Measurements from ENCODE around the gene ZBTB7C. TPM values are rescaled to one million over a fixed set of nuclear protein-coding genes. Genes with fewer than 3 reads are reported as not detected.

ZBTB7C gene
- total RNA-seq, 1 experiment from 2014 or later = 0.32 TPM

- Histone ChIP-seq H3K9me3 (ENCODE audit: low read depth, low read length, poor library complexity, severe bottlenecking) (no peaks in the 10 kb centered on the region), H3K4me3 (ENCODE audit: low read depth, low read length, poor library complexity, severe bottlenecking) (peak overlapping the region; percentile 58), H3K4me1 (ENCODE audit: insufficient read depth, low read length, poor library complexity, severe bottlenecking) (no peaks in the 10 kb centered on the region), H3K27me3 (replicated peaks; ENCODE audit: insufficient read depth, low read depth, low read length, poor library complexity) (no peaks in the 10 kb centered on the region), H3K27ac (ENCODE audit: low read depth, low read length, poor library complexity, severe bottlenecking) (no peak overlapping the region), H3K36me3 (ENCODE audit: insufficient read depth, low read length, poor library complexity, severe bottlenecking) (no peaks in the 10 kb centered on the region)
- intact Hi-C loops (cut with micrococcal nuclease; ENCODE audit: unreplicated experiment) = no loop called here
- no TSS peak for BruUV-seq (replicated peaks)
- TF ChIP-seq CTCF (conservative IDR thresholded peaks at IDR 0.05; ENCODE audit: low read depth, low read length) (peak; percentile 47; the same call in 1 of the 2 replicates), EZH2 (IDR thresholded peaks at IDR 0.05; ENCODE audit: borderline replicate concordance, low read depth, low read length, poor library complexity, severe bottlenecking) (no peak)
- ChIA-PET POLR2A (ENCODE audit: low non-redundant PET) (interaction anchor here (0.6 to 0.7 kb wide), 3 partner anchors 168 to 613 kb away, joined by 3 to 9 read pairs (median 8); no protein-coding TSS in a partner anchor), CTCF (interaction anchor here (1.2 kb wide), 1 partner anchor 11 kb away, joined by 5 read pairs; no protein-coding TSS in a partner anchor)
- DNase-seq (ENCODE audit: low spot score) = peak; percentile 61
Observed at GRCh38 chr18:48007955-48008701, 401.1 kb downstream of the ZBTB7C start.

- Histone ChIP-seq H3K4me1 (ENCODE audit: insufficient read depth, low read length, poor library complexity, severe bottlenecking) (no peaks in the 10 kb centered on the region), H3K27ac (ENCODE audit: low read depth, low read length, poor library complexity, severe bottlenecking) (no peak overlapping the region), H3K4me3 (ENCODE audit: low read depth, low read length, poor library complexity, severe bottlenecking) (no peak overlapping the region), H3K36me3 (ENCODE audit: insufficient read depth, low read length, poor library complexity, severe bottlenecking) (no peaks in the 10 kb centered on the region), H3K9me3 (ENCODE audit: low read depth, low read length, poor library complexity, severe bottlenecking) (no peaks in the 10 kb centered on the region), H3K27me3 (replicated peaks; ENCODE audit: insufficient read depth, low read depth, low read length, poor library complexity) (no peaks in the 10 kb centered on the region)
- BruUV-seq (replicated peaks) = no TSS peak
- TF ChIP-seq EZH2 (IDR thresholded peaks at IDR 0.05; ENCODE audit: borderline replicate concordance, low read depth, low read length, poor library complexity, severe bottlenecking) = no peak
- TF ChIP-seq CTCF (conservative IDR thresholded peaks at IDR 0.05; ENCODE audit: low read depth, low read length) = no peak
- CTCF ChIA-PET = interaction anchor here (1.2 kb wide), 1 partner anchor 10 kb away, joined by 5 read pairs; no protein-coding TSS in a partner anchor
- intact Hi-C loops (cut with micrococcal nuclease; ENCODE audit: unreplicated experiment) = no loop called here
- POLR2A ChIA-PET (ENCODE audit: low non-redundant PET) = no interaction called here
- no peak for DNase-seq (ENCODE audit: low spot score)
Observed at GRCh38 chr18:48007381-48007780, 401.8 kb downstream of the ZBTB7C start.

GRCh38 chr18:48006415-48007175 lies 402.6 kb downstream of the ZBTB7C start:
- no peak overlapping the region for H3K4me3 ChIP-seq (ENCODE audit: low read depth, low read length, poor library complexity, severe bottlenecking)
- no peaks in the 10 kb centered on the region for H3K4me1 ChIP-seq (ENCODE audit: insufficient read depth, low read length, poor library complexity, severe bottlenecking)
- TF ChIP-seq EZH2 (IDR thresholded peaks at IDR 0.05; ENCODE audit: borderline replicate concordance, low read depth, low read length, poor library complexity, severe bottlenecking) = no peak
- TF ChIP-seq CTCF (conservative IDR thresholded peaks at IDR 0.05; ENCODE audit: low read depth, low read length) = no peak
- no peak overlapping the region for H3K27ac ChIP-seq (ENCODE audit: low read depth, low read length, poor library complexity, severe bottlenecking)
- intact Hi-C loops (cut with micrococcal nuclease; ENCODE audit: unreplicated experiment) = no loop called here
- no peaks in the 10 kb centered on the region for H3K36me3 ChIP-seq (ENCODE audit: insufficient read depth, low read length, poor library complexity, severe bottlenecking)
- ChIA-PET POLR2A (ENCODE audit: low non-redundant PET) (no interaction called here), CTCF (no interaction called here)
- no peak for DNase-seq (ENCODE audit: low spot score)
- no peaks in the 10 kb centered on the region for H3K27me3 ChIP-seq (replicated peaks; ENCODE audit: insufficient read depth, low read depth, low read length, poor library complexity)
- no peaks in the 10 kb centered on the region for H3K9me3 ChIP-seq (ENCODE audit: low read depth, low read length, poor library complexity, severe bottlenecking)
- no TSS peak for BruUV-seq (replicated peaks)
